GM18498 (cell line): Measurements from ENCODE around the gene JAG2.

Experiments used
- ATAC-seq: cut with Tn5 transposase; IDR thresholded peaks from one replicate; pipeline ENCODE4 v1.9.1; 2021; ENCODE audit warnings: mild to moderate bottlenecking, moderate library complexity; ENCODE audit not compliant: unreplicated experiment

Gene JAG2

GRCh38 chr14:105095236-105095805, 73.3 kb downstream of the JAG2 start:
- no peak for ATAC-seq

- ATAC-seq = no peak
Observed at GRCh38 chr14:105094193-105094907, 74.2 kb downstream of the JAG2 start.

GRCh38 chr14:105093431-105094192, 75.0 kb downstream of the JAG2 start:
- peak; percentile 68 for ATAC-seq

GRCh38 chr14:105093038-105093430, 75.5 kb downstream of the JAG2 start:
- ATAC-seq = peak; percentile 43

- no peak for ATAC-seq
Observed at GRCh38 chr14:105092171-105093037, 76.2 kb downstream of the JAG2 start.

- no peak for ATAC-seq
Observed at GRCh38 chr14:105091517-105092170, 76.9 kb downstream of the JAG2 start.

- no peak for ATAC-seq
Observed at GRCh38 chr14:105091054-105091516, 77.5 kb downstream of the JAG2 start.
